Thyroid gland (tissue), 4 donors: Measurements from ENCODE around the gene TAF3.

Source experiments
- CTCF ChIP-seq, 6 experiments: fragments of 200-600 bp in 3 of 6; fragments of 450-650 bp in 3 of 6; sonication (generic) in 3 of 6; IDR thresholded peaks; one replicate each; pipeline ENCODE4 v1.5.1; 2016 to 2019; ENCODE audit warnings: antibody characterized with exemption in 6 of 6, mild to moderate bottlenecking in 2 of 6, inconsistent platforms in 1 of 6, moderate library complexity in 1 of 6
- POLR2A ChIP-seq, 2 donors: fragments of 450-650 bp; IDR thresholded peaks; one replicate each; pipeline ENCODE4 v1.6.1; 2017; ENCODE audit warnings: antibody characterized with exemption in 2 of 2, mild to moderate bottlenecking in 2 of 2, moderate library complexity in 1 of 2

DNA sequence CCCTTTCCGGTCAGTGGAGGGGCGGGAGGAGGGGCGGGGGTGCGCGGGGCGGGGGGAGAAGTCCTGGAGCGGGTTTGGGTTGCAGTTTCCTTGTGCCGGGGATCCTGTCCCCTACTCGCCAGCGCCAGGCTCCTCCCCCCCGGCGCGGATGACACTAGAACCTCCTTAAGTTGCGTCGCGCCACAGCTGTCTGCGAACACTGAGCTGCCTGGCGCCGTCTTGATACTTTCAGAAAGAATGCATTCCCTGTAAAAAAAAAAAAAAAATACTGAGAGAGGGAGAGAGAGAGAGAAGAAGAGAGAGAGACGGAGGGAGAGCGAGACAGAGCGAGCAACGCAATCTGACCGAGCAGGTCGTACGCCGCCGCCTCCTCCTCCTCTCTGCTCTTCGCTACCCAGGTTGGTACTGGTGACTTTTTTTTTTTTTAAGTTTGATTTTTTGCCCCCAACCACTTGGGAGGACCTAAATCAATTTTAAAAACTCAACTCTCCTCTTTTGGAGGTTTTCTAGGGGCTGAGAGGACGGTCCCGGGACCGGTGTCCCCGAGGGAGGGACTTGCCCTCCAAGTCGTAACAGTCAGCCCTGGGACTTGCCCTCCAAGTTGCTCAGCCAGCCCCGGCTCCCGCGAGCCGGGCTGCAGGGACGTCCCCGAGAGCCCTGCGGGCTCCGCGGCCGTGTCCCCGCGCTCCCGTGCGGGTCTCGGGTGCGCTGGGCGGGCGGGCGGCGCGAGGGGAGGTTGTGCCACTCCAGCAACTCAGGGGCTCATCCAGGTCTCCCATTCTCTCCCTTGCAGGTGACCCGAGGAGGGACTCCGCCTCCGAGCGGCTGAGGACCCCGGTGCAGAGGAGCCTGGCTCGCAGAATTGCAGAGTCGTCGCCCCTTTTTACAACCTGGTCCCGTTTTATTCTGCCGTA is 236.4 kb downstream of the TAF3 start, which contains the start of gene GATA3:
- TF ChIP-seq CTCF (IDR thresholded peaks at IDR 0.05) (no peak), POLR2A (IDR thresholded peaks at IDR 0.05) (peak in 1 of 2 donors; percentile 57)
